Lower lobe of right lung (tissue), 2 donors: Measurements from ENCODE around the gene HECW1. TPM values are rescaled to one million over a fixed set of nuclear protein-coding genes. Genes with fewer than 3 reads are reported as not detected.
A peak's percentile ranks its signal among the peaks of the same experiment; 100 is the strongest.

Experiments used
- ATAC-seq, 2 donors: fragments of 200-7000 bp; cut with Tn5 transposase; one replicate each; pipeline ENCODE4 v1.9.1; 2020 to 2022; ENCODE audit warnings: mild to moderate bottlenecking in 2 of 2, moderate library complexity in 2 of 2
- DNase-seq: peaks from one replicate; pipeline ENCODE4 v3.0.0-alpha.2; 2020
- H3K27ac ChIP-seq: fragments of 200-600 bp; one replicate; pipeline ENCODE4 v1.8.0; 2022
- H3K27me3 ChIP-seq: fragments of 200-600 bp; one replicate; pipeline ENCODE4 v1.8.0; 2022; ENCODE audit warnings: low read depth
- H3K36me3 ChIP-seq: fragments of 200-600 bp; one replicate; pipeline ENCODE4 v1.8.0; 2022; ENCODE audit warnings: mild to moderate bottlenecking
- H3K4me1 ChIP-seq: fragments of 200-600 bp; one replicate; pipeline ENCODE4 v1.8.0; 2022
- H3K4me3 ChIP-seq: fragments of 200-600 bp; one replicate; pipeline ENCODE4 v1.8.0; 2022; ENCODE audit warnings: mild to moderate bottlenecking
- H3K9me3 ChIP-seq: fragments of 200-600 bp; one replicate; pipeline ENCODE4 v1.8.0; 2022
- intact Hi-C: fragments of 100-400 bp; cut with DNase I; formaldehyde crosslinking; loops from one replicate; pipeline ENCODE4 v1.11.0; 2022
- total RNA-seq: library from RNA; stranded (reverse); fragmentation: NEBNext Ultra II Directional; extraction: Animal tissue kit (Norgen Biotek cat#: 25700); gene quantifications from one replicate; pipeline ENCODE4 v1.2.1, GENCODE V29; 2021
- TF ChIP-seq, protein P1 (sequence below): fragments of 200-600 bp; IDR thresholded peaks from one replicate; pipeline ENCODE4 v1.8.0; 2022; ENCODE audit warnings: antibody characterized with exemption, mild to moderate bottlenecking
- donor health status: DM: no; HTN: yes; CAD: no; lungs with severe emphysema.

Gene HECW1
- total RNA-seq, 1 donor from 2014 or later, result 0.06 TPM

DNA sequence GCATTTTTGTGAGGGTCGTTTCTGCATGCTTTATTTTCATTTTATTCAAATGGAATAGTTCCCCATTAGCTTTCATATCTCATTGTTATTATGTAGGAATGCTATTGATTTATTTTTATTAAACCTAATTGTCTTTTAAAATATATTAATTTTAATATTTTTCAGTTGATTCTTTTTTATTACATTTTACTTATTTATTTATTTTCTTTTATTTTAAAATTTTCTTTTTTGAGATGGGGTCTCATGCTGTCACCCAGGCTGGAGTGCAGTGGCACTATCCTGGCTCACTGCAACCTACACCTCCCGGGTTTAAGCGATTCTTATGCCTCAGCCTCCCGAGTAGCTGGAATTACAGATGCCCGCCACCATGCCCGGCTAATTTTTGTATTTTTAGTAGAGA, 463.1 kb downstream of the HECW1 start:
- Histone ChIP-seq H3K27me3 (no peaks in the 10 kb centered on the region), H3K27ac (no peak overlapping the region), H3K36me3 (no peaks in the 10 kb centered on the region), H3K4me1 (no peaks in the 10 kb centered on the region), H3K4me3 (no peak overlapping the region), H3K9me3 (no peaks in the 10 kb centered on the region)
- ATAC-seq (no peak), DNase-seq (no peak)
- TF ChIP-seq, protein P1, sequence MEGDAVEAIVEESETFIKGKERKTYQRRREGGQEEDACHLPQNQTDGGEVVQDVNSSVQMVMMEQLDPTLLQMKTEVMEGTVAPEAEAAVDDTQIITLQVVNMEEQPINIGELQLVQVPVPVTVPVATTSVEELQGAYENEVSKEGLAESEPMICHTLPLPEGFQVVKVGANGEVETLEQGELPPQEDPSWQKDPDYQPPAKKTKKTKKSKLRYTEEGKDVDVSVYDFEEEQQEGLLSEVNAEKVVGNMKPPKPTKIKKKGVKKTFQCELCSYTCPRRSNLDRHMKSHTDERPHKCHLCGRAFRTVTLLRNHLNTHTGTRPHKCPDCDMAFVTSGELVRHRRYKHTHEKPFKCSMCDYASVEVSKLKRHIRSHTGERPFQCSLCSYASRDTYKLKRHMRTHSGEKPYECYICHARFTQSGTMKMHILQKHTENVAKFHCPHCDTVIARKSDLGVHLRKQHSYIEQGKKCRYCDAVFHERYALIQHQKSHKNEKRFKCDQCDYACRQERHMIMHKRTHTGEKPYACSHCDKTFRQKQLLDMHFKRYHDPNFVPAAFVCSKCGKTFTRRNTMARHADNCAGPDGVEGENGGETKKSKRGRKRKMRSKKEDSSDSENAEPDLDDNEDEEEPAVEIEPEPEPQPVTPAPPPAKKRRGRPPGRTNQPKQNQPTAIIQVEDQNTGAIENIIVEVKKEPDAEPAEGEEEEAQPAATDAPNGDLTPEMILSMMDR, result no peak
- intact Hi-C loops, result loop anchor here (10.0 kb wide), 1 partner anchor 259 kb away; no protein-coding TSS in a partner anchor

DNA sequence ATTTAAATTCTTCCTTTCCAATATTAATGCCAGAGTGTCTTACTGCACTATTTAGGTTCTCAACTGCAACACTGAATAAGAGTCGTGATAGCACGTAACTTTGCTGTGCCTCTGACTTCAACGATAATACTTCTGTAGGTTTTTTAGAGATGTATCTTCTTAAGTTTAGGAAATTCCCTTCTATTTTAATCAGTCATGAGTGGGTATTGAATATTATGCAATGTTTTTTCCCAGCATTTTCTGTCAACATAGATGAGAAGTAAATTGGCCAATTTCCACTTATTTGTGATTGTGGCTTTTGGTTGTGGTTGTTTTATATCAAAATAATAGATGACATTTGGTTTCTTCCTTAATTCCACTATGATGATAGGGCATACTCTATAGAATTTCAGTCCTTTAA, 463.8 kb downstream of the HECW1 start:
- Histone ChIP-seq H3K4me3 (no peak overlapping the region), H3K36me3 (no peaks in the 10 kb centered on the region), H3K27ac (no peak overlapping the region), H3K27me3 (no peaks in the 10 kb centered on the region), H3K9me3 (no peaks in the 10 kb centered on the region), H3K4me1 (no peaks in the 10 kb centered on the region)
- ATAC-seq (no peak), DNase-seq (no peak)
- TF ChIP-seq, protein P1, result no peak
- intact Hi-C loops, result loop anchor here (10.0 kb wide), 1 partner anchor 259 kb away; no protein-coding TSS in a partner anchor

DNA sequence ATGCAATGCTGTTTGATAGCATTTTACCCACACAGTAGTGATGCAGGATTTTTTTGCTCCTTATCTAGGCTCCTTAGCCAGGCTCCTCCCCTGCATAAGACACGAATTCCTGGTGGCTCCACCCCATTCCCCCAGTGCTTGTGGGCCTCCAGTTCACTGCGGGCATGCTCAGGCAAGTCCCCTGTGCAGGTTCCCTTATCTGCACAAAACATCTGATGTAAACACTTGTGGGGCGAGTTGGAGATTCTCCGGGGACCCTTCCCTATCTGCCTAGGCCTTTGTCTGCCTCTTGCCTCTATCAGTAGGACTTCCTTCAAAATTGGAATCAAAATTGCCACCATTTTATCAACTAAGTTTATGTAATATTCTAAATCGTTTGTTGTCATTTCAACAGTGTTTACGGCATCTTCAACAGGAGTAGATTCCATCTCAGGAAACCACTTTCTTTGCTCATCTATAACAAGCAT, 465.1 kb downstream of the HECW1 start:
- peak; percentile 40 to 56 for ATAC-seq
- TF ChIP-seq, protein P1, result no peak
- Histone ChIP-seq H3K36me3 (no peaks in the 10 kb centered on the region), H3K27ac (no peak overlapping the region), H3K27me3 (no peaks in the 10 kb centered on the region), H3K9me3 (no peaks in the 10 kb centered on the region), H3K4me1 (peaks cover 3% of the 10 kb centered on the region), H3K4me3 (no peak overlapping the region)
- intact Hi-C loops, result loop anchor here (10.0 kb wide), 1 partner anchor 257 kb away; no protein-coding TSS in a partner anchor
- no peak for DNase-seq

DNA sequence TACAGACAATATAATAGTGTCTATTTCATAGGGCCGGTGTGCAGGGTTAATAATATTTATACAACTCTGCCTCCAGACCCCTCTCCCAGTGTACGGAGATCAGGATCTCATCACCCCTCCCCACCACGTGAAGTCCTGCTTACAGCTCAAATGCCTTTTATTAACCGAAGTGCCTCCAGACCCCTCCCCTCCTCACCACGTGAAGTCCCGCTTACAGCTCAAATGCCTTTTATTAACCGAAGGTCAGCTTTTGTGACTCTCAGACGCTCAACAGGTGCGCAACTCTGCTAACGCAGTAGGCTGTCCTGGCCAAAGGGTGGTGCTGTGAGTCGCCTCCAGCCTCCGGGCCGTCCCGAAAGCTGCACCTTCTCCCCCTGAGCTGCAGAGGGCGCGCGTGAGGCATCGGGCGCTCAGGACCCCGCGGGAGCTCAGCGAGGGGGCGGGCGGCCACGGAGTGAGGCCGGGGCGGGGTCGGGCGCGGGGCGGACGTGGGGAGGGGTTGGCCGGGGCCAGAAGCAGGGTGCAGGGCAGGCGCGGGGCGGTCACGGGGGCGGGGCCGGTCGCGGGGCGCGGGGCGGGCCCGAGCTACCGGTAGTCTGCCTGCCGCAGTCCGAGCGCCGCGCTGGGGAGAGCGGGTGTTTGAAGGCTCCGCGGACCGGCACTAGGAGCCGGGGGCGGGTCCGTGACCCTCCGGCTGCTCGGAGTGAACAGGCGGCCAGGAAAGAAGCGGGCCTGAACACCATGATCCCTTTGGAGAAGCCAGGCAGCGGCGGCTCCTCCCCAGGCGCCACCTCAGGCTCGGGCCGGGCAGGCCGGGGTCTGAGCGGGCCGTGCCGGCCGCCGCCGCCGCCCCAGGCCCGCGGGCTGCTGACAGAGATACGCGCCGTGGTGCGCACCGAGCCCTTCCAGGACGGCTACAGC, 470.3 kb downstream of the HECW1 start, which contains the start of gene STK17A:
STK17A (plus strand) TSS at position 606 of the 921 bp plus-strand sequence; CDS start at position 742, 136 bp downstream.
- ATAC-seq, result peak; percentile 95 to 99
- intact Hi-C loops, result loop anchor here (5.0 kb wide), 1 partner anchor 120 kb away; no protein-coding TSS in a partner anchor
- Histone ChIP-seq H3K4me1 (peaks cover 20% of the 10 kb centered on the region), H3K27ac (peak within 1 kb of the TSS; percentile 94), H3K9me3 (no peaks in the 10 kb centered on the region), H3K36me3 (no peaks in the 10 kb centered on the region), H3K4me3 (peak within 1 kb of the TSS; percentile 93), H3K27me3 (no peaks in the 10 kb centered on the region)
- DNase-seq, result peak; percentile 95
- TF ChIP-seq, protein P1, result peak; percentile 95

DNA sequence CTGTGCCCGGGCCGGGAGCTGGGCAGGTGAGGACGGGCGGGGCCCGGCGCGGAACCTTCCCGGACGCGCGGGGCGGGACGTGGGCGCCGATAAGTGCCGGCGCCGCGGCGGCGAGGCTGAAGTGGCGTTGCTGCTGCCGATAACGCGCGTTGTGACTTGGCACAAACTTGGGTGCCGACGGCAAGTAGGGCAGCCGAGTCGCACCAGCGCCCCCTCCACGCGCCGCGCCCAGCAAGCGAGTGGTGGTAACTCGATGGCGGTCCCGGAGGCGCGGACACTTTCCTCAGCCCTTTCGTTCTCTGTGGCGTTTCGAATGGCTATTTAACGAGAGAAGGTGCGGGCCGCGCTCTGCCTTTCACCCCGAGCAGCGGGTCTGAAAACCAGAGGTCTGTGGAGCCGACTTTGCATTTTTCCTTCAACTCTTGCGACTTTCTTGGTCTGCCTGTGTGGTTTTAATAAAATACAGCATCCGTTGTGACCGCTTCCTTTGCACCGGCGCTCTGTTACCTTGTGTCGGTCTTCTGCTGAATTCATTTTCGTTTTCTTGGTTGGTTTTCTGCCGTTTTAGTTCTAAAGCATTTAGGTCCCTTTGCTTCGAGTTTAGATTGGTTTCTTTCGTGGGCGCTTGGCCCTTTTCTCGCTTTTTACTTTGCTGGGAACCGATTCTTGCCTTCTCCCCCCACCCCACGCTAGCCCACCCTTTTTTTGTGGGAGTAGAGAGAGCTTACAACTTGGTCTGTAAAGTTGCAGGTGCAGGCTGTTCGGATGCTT, 471.2 kb downstream of the HECW1 start:
- peak; percentile 89 for DNase-seq
- TF ChIP-seq, protein P1, result peak; percentile 27
- Histone ChIP-seq H3K36me3 (no peaks in the 10 kb centered on the region), H3K27me3 (no peaks in the 10 kb centered on the region), H3K4me1 (peaks cover 20% of the 10 kb centered on the region), H3K9me3 (no peaks in the 10 kb centered on the region), H3K27ac (peak overlapping the region; percentile 94), H3K4me3 (peak overlapping the region; percentile 93)
- intact Hi-C loops, result loop anchor here (5.0 kb wide), 1 partner anchor 119 kb away; no protein-coding TSS in a partner anchor
- peak; percentile 79 to 81 for ATAC-seq
